Keratinocyte (primary cell): ENCODE data around the gene CDC42BPG. TPM values are rescaled to one million over a fixed set of nuclear protein-coding genes. Genes with fewer than 3 reads are reported as not detected.

ENCODE experiments used
- DNase-seq: peaks from one replicate; pipeline ENCODE4 v3.0.0-alpha.2; 2011; ENCODE audit warnings: low read depth, missing footprints, low spot score
- FAIRE-seq: peaks from 2 replicates; lab custom pipeline; 2011; peaks lifted over from hg19 to GRCh38; lab: Jason Lieb, UNC
- H2AFZ ChIP-seq: 2 replicates; pipeline ENCODE4 v1.6.0; 2012; ENCODE audit warnings: low read length, control low read depth, inconsistent platforms; ENCODE audit not compliant: control insufficient read depth
- H3K27ac ChIP-seq: 2 replicates; pipeline ENCODE4 v1.5.1; 2011; ENCODE audit warnings: low read length; ENCODE audit not compliant: control insufficient read depth, insufficient read depth
- H3K27me3 ChIP-seq: 3 replicates; pipeline ENCODE4 v1.6.0; 2011; ENCODE audit warnings: low read length; ENCODE audit not compliant: control insufficient read depth, insufficient read depth; ENCODE audit errors: extremely low read depth
- H3K36me3 ChIP-seq, 2 experiments: 2 replicates in 1 of 2; 3 replicates in 1 of 2; pipeline ENCODE4 v1.5.1; 2011; ENCODE audit warnings: low read length in 2 of 2, mild to moderate bottlenecking in 1 of 2; ENCODE audit not compliant: control insufficient read depth in 2 of 2, insufficient read depth in 2 of 2; ENCODE audit errors: extremely low read depth in 1 of 2
- H3K4me1 ChIP-seq: 3 replicates; pipeline ENCODE4 v1.5.1; 2011; ENCODE audit warnings: low read length; ENCODE audit not compliant: control insufficient read depth, insufficient read depth; ENCODE audit errors: extremely low read depth
- H3K4me2 ChIP-seq: 3 replicates; pipeline ENCODE4 v1.6.0; 2011; ENCODE audit warnings: low read depth, low read length; ENCODE audit not compliant: control insufficient read depth, insufficient read depth; ENCODE audit errors: extremely low read depth
- H3K4me3 ChIP-seq, 3 experiments: fragments of 200-600 bp in 1 of 3; sonication (generic) in 1 of 3; 2 replicates in 2 of 3; 3 replicates in 1 of 3; pipeline ENCODE4 v1.5.1; 2011 to 2016; ENCODE audit warnings: low read length in 3 of 3, mild to moderate bottlenecking in 3 of 3, control low read depth in 2 of 3, inconsistent platforms in 1 of 3, low read depth in 1 of 3, mixed read lengths in 1 of 3, mixed run types in 1 of 3, moderate library complexity in 1 of 3; ENCODE audit not compliant: control insufficient read depth in 2 of 3, insufficient read depth in 2 of 3; ENCODE audit errors: extremely low read depth in 1 of 3
- H3K79me2 ChIP-seq: 2 replicates; pipeline ENCODE4 v1.6.0; 2012; ENCODE audit warnings: low read length; ENCODE audit not compliant: control insufficient read depth, insufficient read depth
- H3K9ac ChIP-seq: 3 replicates; pipeline ENCODE4 v1.6.0; 2011; ENCODE audit warnings: low read length; ENCODE audit not compliant: control insufficient read depth, insufficient read depth; ENCODE audit errors: extremely low read depth
- H3K9me1 ChIP-seq: 3 replicates; pipeline ENCODE4 v1.6.0; 2011; ENCODE audit warnings: low read length; ENCODE audit not compliant: control insufficient read depth, insufficient read depth; ENCODE audit errors: extremely low read depth
- H3K9me3 ChIP-seq: 2 replicates; pipeline ENCODE4 v1.5.1; 2012; ENCODE audit warnings: low read depth, low read length; ENCODE audit not compliant: control insufficient read depth
- H4K20me1 ChIP-seq: 3 replicates; pipeline ENCODE4 v1.6.0; 2011; ENCODE audit warnings: low read length; ENCODE audit not compliant: control insufficient read depth, insufficient read depth; ENCODE audit errors: extremely low read depth
- EZH2 ChIP-seq: IDR thresholded peaks from one replicate; pipeline ENCODE4 v1.6.1; 2012; ENCODE audit warnings: inconsistent platforms, mild to moderate bottlenecking, low read length, moderate library complexity
- dilution Hi-C: fragments of 300-500 bp; cut with MboI; formaldehyde crosslinking; loops from one replicate; pipeline ENCODE4 v1.7.0; 2020; ENCODE audit warnings: low sequenced_read_pairs; ENCODE audit not compliant: extremely low pct_ligation_motif_present
- polyA plus RNA-seq, 5 experiments: library from polyadenylated mRNA; depleted of rRNA in 3 of 5; stranded (reverse) in 3 of 5; stranded (forward) in 1 of 5; unstranded in 1 of 5; fragments of >200 nt; gene quantifications; 1 replicate in 1 of 5; 2 replicates in 3 of 5; 3 replicates in 1 of 5; pipeline versions ENCODE4 v1.2.1 to v1.2.3, GENCODE V29; 2011 to 2012; ENCODE audit warnings: missing spikeins in 2 of 5, low read depth in 1 of 5, low replicate concordance in 1 of 5
- TF ChIP-seq, protein P1 (sequence below), 3 experiments: IDR thresholded peaks in 1 of 3; conservative IDR thresholded peaks in 1 of 3; optimal IDR thresholded peaks in 1 of 3; 2 replicates in 2 of 3; 3 replicates in 1 of 3; pipeline versions ENCODE3 to v1.5.1; 2011; ENCODE audit warnings: low read length in 3 of 3, mild to moderate bottlenecking in 3 of 3, moderate library complexity in 2 of 3, control low read depth in 1 of 3, inconsistent platforms in 1 of 3; ENCODE audit not compliant: insufficient read depth in 2 of 3; ENCODE audit errors: extremely low read depth in 1 of 3

CDC42BPG gene
- polyA plus RNA-seq, 1 donor (not counting 4 experiments of a cell fraction or from before 2014, with no cell fraction given): 2.5 TPM

DNA sequence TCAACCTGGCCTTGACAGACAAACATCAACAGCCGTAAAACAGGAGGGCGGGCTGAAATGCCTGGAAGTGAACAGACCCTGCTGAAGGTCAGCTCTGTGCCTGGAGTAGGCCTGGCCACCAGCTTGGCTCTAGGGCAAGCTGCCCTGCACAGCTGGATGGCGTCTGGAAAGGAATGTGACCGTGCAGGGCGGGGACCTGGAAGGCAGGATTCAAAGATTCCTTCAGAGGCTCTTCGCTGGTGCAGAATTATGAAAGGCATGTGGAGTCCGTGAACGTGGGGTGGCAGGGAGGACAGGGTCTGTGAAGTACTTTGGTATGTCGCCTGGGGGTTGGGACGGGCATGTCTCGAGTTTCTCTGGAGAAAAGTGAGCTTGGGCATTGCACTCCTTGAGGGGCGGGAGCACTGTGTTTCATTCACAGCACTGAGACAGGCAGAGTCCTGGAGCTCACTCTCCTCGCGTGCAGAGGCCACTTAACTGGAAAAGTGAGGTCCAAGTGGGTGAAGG is 32.4 kb upstream of the CDC42BPG start:
- TF ChIP-seq, protein P1, sequence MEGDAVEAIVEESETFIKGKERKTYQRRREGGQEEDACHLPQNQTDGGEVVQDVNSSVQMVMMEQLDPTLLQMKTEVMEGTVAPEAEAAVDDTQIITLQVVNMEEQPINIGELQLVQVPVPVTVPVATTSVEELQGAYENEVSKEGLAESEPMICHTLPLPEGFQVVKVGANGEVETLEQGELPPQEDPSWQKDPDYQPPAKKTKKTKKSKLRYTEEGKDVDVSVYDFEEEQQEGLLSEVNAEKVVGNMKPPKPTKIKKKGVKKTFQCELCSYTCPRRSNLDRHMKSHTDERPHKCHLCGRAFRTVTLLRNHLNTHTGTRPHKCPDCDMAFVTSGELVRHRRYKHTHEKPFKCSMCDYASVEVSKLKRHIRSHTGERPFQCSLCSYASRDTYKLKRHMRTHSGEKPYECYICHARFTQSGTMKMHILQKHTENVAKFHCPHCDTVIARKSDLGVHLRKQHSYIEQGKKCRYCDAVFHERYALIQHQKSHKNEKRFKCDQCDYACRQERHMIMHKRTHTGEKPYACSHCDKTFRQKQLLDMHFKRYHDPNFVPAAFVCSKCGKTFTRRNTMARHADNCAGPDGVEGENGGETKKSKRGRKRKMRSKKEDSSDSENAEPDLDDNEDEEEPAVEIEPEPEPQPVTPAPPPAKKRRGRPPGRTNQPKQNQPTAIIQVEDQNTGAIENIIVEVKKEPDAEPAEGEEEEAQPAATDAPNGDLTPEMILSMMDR (optimal IDR thresholded peaks at IDR 0.05 in 1 of 3, IDR thresholded peaks at IDR 0.05 in 1 of 3, conservative IDR thresholded peaks at IDR 0.05 in 1 of 3; ENCODE audit: extremely low read depth in 1 of 3, insufficient read depth in 2 of 3, low read length in 3 of 3): no peak
- no peak for TF ChIP-seq EZH2
- H3K9ac ChIP-seq: peak overlapping the region; percentile 88
- H3K27me3 ChIP-seq: no peaks in the 10 kb centered on the region
- H3K4me2 ChIP-seq: peak overlapping the region; percentile 91
- peak overlapping the region; percentile 59 to 85 (median 78) for H3K4me3 ChIP-seq
- peaks cover 42% of the 10 kb centered on the region for H3K4me1 ChIP-seq
- H3K9me3 ChIP-seq: no peaks in the 10 kb centered on the region
- FAIRE-seq: no peak
- peaks cover 3% of the 10 kb centered on the region for H3K9me1 ChIP-seq
- H4K20me1 ChIP-seq: peaks cover 25% of the 10 kb centered on the region
- dilution Hi-C loops: no loop called here
- H3K27ac ChIP-seq: peak overlapping the region; percentile 70
- H3K79me2 ChIP-seq: peaks cover 58% of the 10 kb centered on the region
- H3K36me3 ChIP-seq: peaks cover 18 to 30% of the 10 kb centered on the region in 2 experiments
- no peak overlapping the region for H2AFZ ChIP-seq
- no peak for DNase-seq

DNA sequence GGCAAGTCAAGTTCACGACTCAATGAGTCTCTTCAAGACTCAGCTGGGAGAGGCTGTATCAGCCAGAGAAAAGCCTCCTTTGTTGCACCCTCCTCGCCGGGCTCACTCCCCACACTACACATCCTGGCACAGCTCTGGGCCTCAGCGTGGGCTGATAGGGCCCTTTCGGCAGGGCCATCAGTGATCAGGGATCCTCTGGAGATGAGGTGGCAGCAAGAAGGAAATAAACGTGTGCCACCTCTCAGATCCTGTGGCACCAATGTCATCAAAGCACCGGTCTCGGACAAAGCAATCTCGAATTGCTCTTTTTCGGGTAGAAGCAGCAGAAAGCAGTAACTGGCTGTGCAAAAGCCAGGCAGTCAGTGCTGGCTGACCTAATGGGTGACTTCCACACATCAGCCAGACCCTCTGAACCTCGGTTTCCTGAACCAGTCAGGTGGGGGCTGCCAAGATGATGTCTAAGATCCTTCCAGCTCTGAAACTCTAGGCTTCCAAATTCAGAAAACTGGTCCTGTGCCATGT is 31.8 kb upstream of the CDC42BPG start:
- no peaks in the 10 kb centered on the region for H3K27me3 ChIP-seq
- peaks cover 41% of the 10 kb centered on the region for H3K4me1 ChIP-seq
- peaks cover 25% of the 10 kb centered on the region for H4K20me1 ChIP-seq
- H3K9me3 ChIP-seq: no peaks in the 10 kb centered on the region
- H2AFZ ChIP-seq: no peak overlapping the region
- FAIRE-seq: no peak
- H3K36me3 ChIP-seq: peaks cover 20 to 36% of the 10 kb centered on the region in 2 experiments
- H3K9me1 ChIP-seq: peaks cover 3% of the 10 kb centered on the region
- no peak for TF ChIP-seq EZH2
- TF ChIP-seq, protein P1 (optimal IDR thresholded peaks at IDR 0.05 in 1 of 3, IDR thresholded peaks at IDR 0.05 in 1 of 3, conservative IDR thresholded peaks at IDR 0.05 in 1 of 3; ENCODE audit: extremely low read depth in 1 of 3, insufficient read depth in 2 of 3, low read length in 3 of 3): no peak
- DNase-seq: no peak
- peak overlapping the region; percentile 70 for H3K27ac ChIP-seq
- H3K79me2 ChIP-seq: peaks cover 64% of the 10 kb centered on the region
- H3K9ac ChIP-seq: peak overlapping the region; percentile 88
- dilution Hi-C loops: no loop called here
- peak overlapping the region; percentile 91 for H3K4me2 ChIP-seq
- peak overlapping the region; percentile 59 to 85 (median 78) for H3K4me3 ChIP-seq
